PC-9 (cell line): ENCODE measurements around the gene PRR29.

ENCODE experiments used
- CTCF ChIP-seq: fragments of 200-600 bp; sonication (generic); conservative IDR thresholded peaks from 2 replicates; pipeline ENCODE4 v1.6.1; 2017; ENCODE audit warnings: mixed run types, antibody characterized with exemption, mild to moderate bottlenecking, moderate library complexity
- EZH2 ChIP-seq: fragments of 200-600 bp; sonication (generic); IDR thresholded peaks from 2 replicates; pipeline ENCODE4 v1.8.0; 2017; ENCODE audit warnings: antibody characterized with exemption, low read depth

- TF ChIP-seq CTCF (no peak), EZH2 (no peak)
These were observed 9.7 kb downstream of the PRR29 start for GRCh38 chr17:64007838-64008282.
